Body of pancreas (tissue), 4 donors: ENCODE measurements around the gene FILIP1L. TPM values are rescaled to one million over a fixed set of nuclear protein-coding genes. Genes with fewer than 3 reads are reported as not detected.

Source experiments
- ATAC-seq: fragments of 150-250 bp; one replicate; pipeline ENCODE4 v1.9.1; 2016
- DNase-seq, 4 donors: peaks; one replicate each; pipeline ENCODE4 v3.0.0-alpha.2; 2019
- H3K27ac ChIP-seq, 4 donors: fragments of 200-600 bp; sonication (generic); 1 replicate in 3 of 4; 2 replicates in 1 of 4; pipeline versions ENCODE4 v1.5.1 to v1.6.1; 2016 to 2019; ENCODE audit warnings: mild to moderate bottlenecking in 1 of 4, mixed read lengths in 1 of 4, moderate library complexity in 1 of 4
- H3K27me3 ChIP-seq, 2 donors: fragments of 200-600 bp; sonication (generic); one replicate each; pipeline ENCODE4 v1.6.0; 2016; ENCODE audit warnings: mild to moderate bottlenecking in 1 of 2
- H3K36me3 ChIP-seq, 2 donors: fragments of 200-600 bp; sonication (generic); replicated peaks in 1 of 2; 2 replicates each; pipeline ENCODE4 v1.5.1; 2016; ENCODE audit warnings: low read depth in 2 of 2; ENCODE audit not compliant: insufficient read depth in 1 of 2
- H3K4me1 ChIP-seq: fragments of 200-600 bp; sonication (generic); one replicate; pipeline ENCODE4 v1.6.0; 2016
- H3K4me3 ChIP-seq, 2 donors: fragments of 200-600 bp; sonication (generic); 1 replicate in 1 of 2; 2 replicates in 1 of 2; pipeline ENCODE4 v1.5.1; 2016 to 2019
- H3K9me3 ChIP-seq, 3 donors: fragments of 200-600 bp; sonication (generic); 1 replicate in 2 of 3; 2 replicates in 1 of 3; pipeline ENCODE4 v1.5.1; 2016
- POLR2A ChIP-seq, 3 donors: fragments of 450-650 bp; IDR thresholded peaks; one replicate each; pipeline ENCODE4 v1.6.1; 2016; ENCODE audit warnings: antibody characterized with exemption in 3 of 3, mild to moderate bottlenecking in 2 of 3
- WGBS, 2 donors: methylation state at CpG; one replicate each; pipeline ENCODE4 v1.1.5; 2017; 5-methylcytosine and 5-hydroxymethylcytosine counted together
- intact Hi-C: fragments of 100-400 bp; cut with DNase I; formaldehyde crosslinking; loops from one replicate; pipeline ENCODE4 v1.15.1; 2023
- total RNA-seq, 2 donors: library from RNA; depleted of rRNA; stranded (reverse); fragments of >200 nt; gene quantifications; one replicate each; pipeline ENCODE4 v1.1.0, GENCODE V29; 2016
- TF ChIP-seq, protein P1 (sequence below), 7 experiments: fragments of 450-650 bp in 4 of 7; fragments of 200-600 bp in 3 of 7; sonication (generic) in 3 of 7; IDR thresholded peaks; one replicate each; pipeline ENCODE4 v1.5.1; 2016 to 2019; ENCODE audit warnings: antibody characterized with exemption in 7 of 7

Gene FILIP1L
- total RNA-seq, 2 donors from 2014 or later = 27.8 to 47.8 TPM

DNA sequence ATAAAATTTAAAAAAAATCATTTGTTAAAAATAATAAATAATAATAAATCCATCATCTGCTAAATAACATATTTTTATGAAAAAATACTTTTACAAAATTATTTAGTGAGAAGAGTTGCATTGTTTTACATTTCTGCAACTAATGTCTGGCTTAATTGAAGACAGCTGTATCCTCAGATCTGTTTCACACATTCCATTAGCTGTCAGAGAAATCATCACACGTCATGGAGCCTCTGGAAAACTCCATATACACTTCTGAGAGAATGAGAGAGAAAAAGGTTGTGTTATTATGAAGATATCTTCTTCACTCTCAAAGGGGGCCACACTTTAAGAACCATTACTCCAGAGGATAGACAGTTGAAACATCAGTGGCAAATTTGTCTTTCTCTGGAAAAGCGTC lies 255.8 kb downstream of the FILIP1L start:
- H3K27ac ChIP-seq = no peak overlapping the region
- whole genome bisulfite sequencing, 2 donors = 82 to 91% methylated on average over 2 of the region's 2 CpGs

DNA sequence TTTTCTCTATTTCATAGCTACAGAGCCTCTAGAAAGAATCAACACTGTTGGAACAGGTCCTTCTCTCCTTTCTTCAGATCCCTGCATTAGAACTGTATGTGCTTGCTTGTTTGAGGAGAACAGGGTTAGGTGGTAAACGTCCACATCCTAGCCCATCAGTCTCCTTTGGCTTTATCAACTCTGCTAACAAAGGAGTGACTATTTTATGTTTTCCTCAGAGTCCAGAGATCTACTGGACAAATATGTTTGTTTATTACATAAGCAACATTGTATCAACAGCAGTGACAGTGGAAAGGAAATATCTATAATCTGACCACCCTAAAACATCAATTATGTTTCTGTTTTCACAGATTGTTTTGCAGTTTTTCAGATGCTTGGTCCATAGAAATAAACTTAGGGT lies 257.0 kb downstream of the FILIP1L start:
- Histone ChIP-seq H3K36me3 (no peaks in the 10 kb centered on the region), H3K9me3 (no peaks in the 10 kb centered on the region), H3K27me3 (no peaks in the 10 kb centered on the region), H3K4me1 (peaks cover 15% of the 10 kb centered on the region), H3K27ac (no peak overlapping the region), H3K4me3 (no peak overlapping the region)
- intact Hi-C loops = no loop called here
- TF ChIP-seq, protein P1, sequence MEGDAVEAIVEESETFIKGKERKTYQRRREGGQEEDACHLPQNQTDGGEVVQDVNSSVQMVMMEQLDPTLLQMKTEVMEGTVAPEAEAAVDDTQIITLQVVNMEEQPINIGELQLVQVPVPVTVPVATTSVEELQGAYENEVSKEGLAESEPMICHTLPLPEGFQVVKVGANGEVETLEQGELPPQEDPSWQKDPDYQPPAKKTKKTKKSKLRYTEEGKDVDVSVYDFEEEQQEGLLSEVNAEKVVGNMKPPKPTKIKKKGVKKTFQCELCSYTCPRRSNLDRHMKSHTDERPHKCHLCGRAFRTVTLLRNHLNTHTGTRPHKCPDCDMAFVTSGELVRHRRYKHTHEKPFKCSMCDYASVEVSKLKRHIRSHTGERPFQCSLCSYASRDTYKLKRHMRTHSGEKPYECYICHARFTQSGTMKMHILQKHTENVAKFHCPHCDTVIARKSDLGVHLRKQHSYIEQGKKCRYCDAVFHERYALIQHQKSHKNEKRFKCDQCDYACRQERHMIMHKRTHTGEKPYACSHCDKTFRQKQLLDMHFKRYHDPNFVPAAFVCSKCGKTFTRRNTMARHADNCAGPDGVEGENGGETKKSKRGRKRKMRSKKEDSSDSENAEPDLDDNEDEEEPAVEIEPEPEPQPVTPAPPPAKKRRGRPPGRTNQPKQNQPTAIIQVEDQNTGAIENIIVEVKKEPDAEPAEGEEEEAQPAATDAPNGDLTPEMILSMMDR (IDR thresholded peaks at IDR 0.05) = no peak
- TF ChIP-seq POLR2A (IDR thresholded peaks at IDR 0.05) = no peak
- 24 to 40% methylated on average over 1 of the region's 1 CpG for WGBS, 2 donors
- DNase-seq = no peak
- no peak for ATAC-seq

More for the DNA sequence above, 255.8 kb downstream of the FILIP1L start:
- ATAC-seq (no peak), DNase-seq (no peak)
- TF ChIP-seq POLR2A (IDR thresholded peaks at IDR 0.05) = no peak
- TF ChIP-seq, protein P1 (IDR thresholded peaks at IDR 0.05) = no peak
- Histone ChIP-seq H3K4me1 (peaks cover 15% of the 10 kb centered on the region), H3K4me3 (no peak overlapping the region), H3K27me3 (no peaks in the 10 kb centered on the region), H3K9me3 (no peaks in the 10 kb centered on the region), H3K36me3 (no peaks in the 10 kb centered on the region)
- intact Hi-C loops = no loop called here

DNA sequence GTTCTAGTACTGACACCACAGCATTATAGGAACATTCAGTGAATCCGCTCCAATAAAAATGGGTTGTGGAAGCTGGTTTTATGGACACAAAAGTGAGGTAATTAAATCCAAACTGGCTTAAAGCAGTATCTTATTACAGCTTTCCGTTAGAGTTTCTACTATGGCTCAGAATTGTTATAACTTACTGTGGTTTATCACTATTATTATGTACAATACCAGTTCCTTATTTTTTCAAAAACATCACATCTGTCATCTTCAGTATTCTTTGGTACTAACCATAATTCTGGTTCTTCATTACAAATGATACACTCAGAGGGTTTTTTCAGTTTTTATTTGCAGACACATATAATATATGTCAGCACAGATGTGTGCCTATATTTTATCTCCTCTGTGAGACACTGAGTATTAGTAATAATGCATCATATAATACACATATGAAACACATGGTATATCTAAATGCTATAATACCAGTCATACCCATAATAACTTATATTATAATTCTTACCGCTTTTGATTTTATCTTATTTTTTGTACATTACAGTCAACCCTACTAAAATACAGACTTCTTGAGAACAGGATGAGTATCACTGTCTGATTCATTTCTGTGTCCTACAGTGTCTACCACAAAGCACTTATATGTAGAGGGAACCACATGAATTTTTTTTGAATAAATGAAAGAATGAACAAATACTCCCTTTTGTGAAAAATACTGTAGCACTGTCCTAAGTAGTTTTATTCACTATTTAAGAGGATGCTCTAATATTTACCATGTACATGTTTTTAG lies 257.7 kb downstream of the FILIP1L start:
- intact Hi-C loops = no loop called here
- H3K27me3 ChIP-seq = no peaks in the 10 kb centered on the region
- no peak overlapping the region for H3K4me3 ChIP-seq
- H3K36me3 ChIP-seq = no peaks in the 10 kb centered on the region
- no peak for TF ChIP-seq POLR2A (IDR thresholded peaks at IDR 0.05)
- TF ChIP-seq, protein P1 (IDR thresholded peaks at IDR 0.05) = no peak
- no peaks in the 10 kb centered on the region for H3K9me3 ChIP-seq
- no peak for DNase-seq
- no peak for ATAC-seq
- no peak overlapping the region for H3K27ac ChIP-seq
- peaks cover 15% of the 10 kb centered on the region for H3K4me1 ChIP-seq
- WGBS, 2 donors = 91 to 95% methylated on average over 3 of the region's 3 CpGs

DNA sequence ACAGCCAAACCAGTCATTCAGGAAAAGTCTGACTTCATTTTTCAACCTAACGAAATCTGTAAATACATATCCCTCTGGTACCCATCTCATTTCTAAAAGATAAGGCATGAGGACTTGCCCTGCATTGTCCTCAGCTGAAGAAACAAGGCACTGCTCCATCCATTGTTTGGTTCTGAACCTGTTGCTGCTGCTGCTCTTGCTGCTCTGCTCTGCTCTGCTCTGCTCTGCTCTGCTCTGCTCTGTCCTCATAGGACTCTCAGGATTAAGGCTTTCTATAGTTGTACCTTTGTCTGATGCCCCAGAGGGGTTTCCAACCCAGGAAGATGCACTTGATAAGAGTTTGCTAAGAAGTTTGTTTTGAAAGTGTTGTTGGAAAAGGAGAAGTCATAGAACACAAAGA lies 258.4 kb downstream of the FILIP1L start:
- no peak overlapping the region for H3K4me3 ChIP-seq
- 67 to 68% methylated on average over 1 of the region's 1 CpG for WGBS, 2 donors
- TF ChIP-seq, protein P1 (IDR thresholded peaks at IDR 0.05) = no peak
- intact Hi-C loops = no loop called here
- ATAC-seq (no peak), DNase-seq (no peak)
- H3K27me3 ChIP-seq = no peaks in the 10 kb centered on the region
- H3K9me3 ChIP-seq = no peaks in the 10 kb centered on the region
- H3K36me3 ChIP-seq = no peaks in the 10 kb centered on the region
- peaks cover 12% of the 10 kb centered on the region for H3K4me1 ChIP-seq
- H3K27ac ChIP-seq = no peak overlapping the region

DNA sequence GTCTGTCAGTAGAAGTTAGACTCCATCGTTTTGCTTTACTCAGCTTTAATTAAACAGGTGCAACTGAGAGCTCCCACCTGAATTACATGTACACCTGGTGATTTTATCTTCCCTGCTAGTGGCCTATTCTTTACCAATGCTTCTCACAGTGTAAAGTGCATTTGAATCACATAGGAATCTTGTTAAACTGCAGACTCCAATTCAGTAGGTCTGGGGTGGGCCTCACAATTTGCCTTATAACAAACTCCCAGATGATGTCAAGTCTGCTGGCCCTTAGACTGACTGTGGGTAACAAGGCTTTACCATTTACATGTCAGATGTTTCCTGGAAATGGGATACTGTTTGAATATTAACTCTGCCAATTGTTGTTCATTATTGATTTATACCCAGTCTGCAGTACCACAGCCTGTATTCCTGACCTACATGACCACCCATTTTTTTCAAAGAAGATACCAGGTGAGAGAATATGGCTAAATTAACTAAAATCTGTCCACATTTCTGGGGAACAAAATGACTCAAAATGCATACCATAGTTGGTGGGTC lies 259.5 kb downstream of the FILIP1L start:
- intact Hi-C loops = no loop called here
- H3K27ac ChIP-seq = no peak overlapping the region
- no peak for DNase-seq
- no peak for ATAC-seq
- TF ChIP-seq, protein P1 (IDR thresholded peaks at IDR 0.05) = no peak
- no peak for TF ChIP-seq POLR2A (IDR thresholded peaks at IDR 0.05)
- H3K4me1 ChIP-seq = peaks cover 12% of the 10 kb centered on the region
- no peak overlapping the region for H3K4me3 ChIP-seq
- WGBS, 2 donors = 44 to 45% methylated on average over 1 of the region's 1 CpG
- no peaks in the 10 kb centered on the region for H3K27me3 ChIP-seq
- H3K36me3 ChIP-seq = no peaks in the 10 kb centered on the region
- H3K9me3 ChIP-seq = no peaks in the 10 kb centered on the region
